IPS-18a (cell line): ENCODE data around the gene CSNK2A1.

Experiments
- H3K27ac ChIP-seq: one replicate; pipeline ENCODE4 v1.5.1; 2013; ENCODE audit warnings: low read length
- H3K27me3 ChIP-seq: one replicate; pipeline ENCODE4 v1.6.1; 2013; ENCODE audit warnings: mild to moderate bottlenecking, low read length; ENCODE audit not compliant: control insufficient read depth, insufficient read depth
- H3K36me3 ChIP-seq: one replicate; pipeline ENCODE4 v1.6.1; 2013; ENCODE audit warnings: low read depth, low read length; ENCODE audit not compliant: control insufficient read depth
- H3K4me1 ChIP-seq: one replicate; pipeline ENCODE4 v1.6.1; 2013; ENCODE audit warnings: low read depth, low read length; ENCODE audit not compliant: control insufficient read depth
- H3K4me3 ChIP-seq: one replicate; pipeline ENCODE4 v1.5.1; 2013; ENCODE audit warnings: low read length
- H3K9ac ChIP-seq: one replicate; pipeline ENCODE4 v1.6.1; 2013; ENCODE audit warnings: mild to moderate bottlenecking, low read length, moderate library complexity
- H3K9me3 ChIP-seq: one replicate; pipeline ENCODE4 v1.6.1; 2013; ENCODE audit warnings: low read depth, low read length; ENCODE audit not compliant: control insufficient read depth

The CSNK2A1 gene

DNA sequence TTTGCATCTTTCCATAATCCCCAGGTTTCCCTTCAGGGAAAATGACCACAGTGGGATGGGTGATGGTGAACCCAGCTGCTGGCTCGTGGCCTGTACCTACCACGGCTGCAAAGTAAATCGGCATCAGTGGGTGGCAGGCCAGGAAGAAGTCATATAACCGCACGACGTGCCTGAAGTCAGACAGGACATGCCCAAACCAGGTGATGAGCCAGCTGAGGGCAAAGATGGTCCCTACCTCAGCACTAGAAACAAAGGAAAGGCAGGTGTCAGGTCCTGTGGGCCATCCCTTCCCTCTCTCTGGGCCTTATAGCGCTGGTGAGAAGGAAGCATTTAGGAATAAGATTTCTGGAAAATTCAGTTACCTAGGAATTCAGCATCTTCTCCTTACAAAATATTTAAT, 103.4 kb downstream of the CSNK2A1 start:
- Histone ChIP-seq H3K9me3 (no peaks in the 10 kb centered on the region), H3K27ac (no peak overlapping the region), H3K27me3 (peaks cover 11% of the 10 kb centered on the region), H3K4me3 (no peak overlapping the region), H3K9ac (no peak overlapping the region), H3K4me1 (peaks cover 4% of the 10 kb centered on the region), H3K36me3 (peaks cover 58% of the 10 kb centered on the region)

DNA sequence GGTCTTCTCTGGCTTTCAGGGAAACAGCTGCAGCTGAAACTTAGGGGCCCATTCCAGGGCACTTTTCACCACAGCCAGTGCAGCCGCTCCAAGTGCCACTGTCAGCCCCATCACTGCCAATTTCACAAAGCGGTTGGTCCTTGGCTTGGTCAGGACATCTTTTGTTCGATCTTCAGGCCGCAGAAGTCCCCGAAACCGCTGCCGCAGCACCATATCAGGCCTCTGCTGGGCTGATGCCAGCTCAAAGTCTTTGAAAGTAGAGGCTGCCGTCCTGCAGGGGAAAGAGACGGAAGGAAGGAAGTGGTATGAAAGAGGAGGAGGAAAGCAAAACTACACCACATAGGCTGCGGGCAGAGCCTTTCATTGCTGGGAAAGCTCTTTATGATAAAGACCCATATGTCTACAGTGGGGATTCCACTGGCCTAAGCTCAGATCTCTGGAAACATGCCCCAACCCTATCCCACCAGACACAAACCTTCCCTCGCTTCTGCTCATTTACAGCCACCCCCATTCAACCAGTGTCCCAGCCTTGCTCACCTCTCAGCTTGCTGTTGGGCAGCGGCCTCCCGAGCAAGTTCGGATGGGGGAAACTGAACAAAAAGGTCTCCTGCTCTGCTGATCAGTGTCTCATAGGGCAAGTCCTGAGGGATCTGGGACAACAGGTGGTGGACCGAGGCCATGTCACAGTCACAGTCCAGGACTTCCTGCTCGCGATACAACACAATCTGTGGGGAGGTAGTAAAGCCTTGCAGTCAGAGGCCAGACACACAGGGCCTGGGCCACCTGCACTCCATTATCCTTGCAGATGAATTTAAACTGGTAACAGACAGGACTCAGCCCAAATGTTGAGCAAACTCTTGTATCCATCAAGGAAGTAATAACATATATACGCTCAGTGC, 104.8 kb downstream of the CSNK2A1 start:
- Histone ChIP-seq H3K9ac (no peak overlapping the region), H3K4me1 (peaks cover 9% of the 10 kb centered on the region), H3K27me3 (peaks cover 19% of the 10 kb centered on the region), H3K9me3 (no peaks in the 10 kb centered on the region), H3K27ac (no peak overlapping the region), H3K4me3 (no peak overlapping the region), H3K36me3 (peaks cover 51% of the 10 kb centered on the region)

DNA sequence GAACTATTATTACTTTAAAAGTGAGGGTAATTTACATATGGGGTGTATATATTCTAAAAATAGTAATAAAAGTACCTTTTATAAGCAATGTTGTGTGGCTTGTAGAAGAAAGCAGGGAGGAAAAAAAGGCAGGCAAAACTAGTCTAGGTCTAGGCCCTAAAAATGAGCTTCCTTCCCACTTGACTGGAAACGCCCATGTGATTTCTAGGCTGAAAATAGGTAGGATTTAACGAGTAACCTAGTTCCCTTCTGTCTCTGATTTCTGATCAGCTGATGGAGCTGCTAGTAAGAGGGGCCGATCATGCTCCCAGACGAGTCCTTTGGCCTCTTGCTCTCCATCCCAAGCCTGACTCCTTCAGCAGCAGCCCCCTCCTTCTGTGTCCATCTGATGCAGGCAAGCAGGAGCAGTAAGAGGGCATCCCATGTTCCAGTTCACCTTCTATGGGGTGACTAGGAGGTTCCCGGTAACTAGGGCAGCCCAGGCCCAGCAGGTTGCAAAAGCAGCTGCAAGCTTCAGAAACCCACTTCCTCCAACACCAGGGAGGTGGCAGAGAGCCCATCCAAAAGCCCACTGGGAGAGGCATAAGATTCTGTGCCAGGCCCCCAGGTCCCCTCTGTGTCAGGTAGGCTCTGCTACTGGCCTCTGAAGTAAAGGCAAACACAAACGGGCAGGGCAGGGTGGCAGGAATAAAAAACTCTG, 105.7 kb downstream of the CSNK2A1 start:
- Histone ChIP-seq H3K36me3 (peaks cover 51% of the 10 kb centered on the region), H3K27ac (no peak overlapping the region), H3K27me3 (peaks cover 19% of the 10 kb centered on the region), H3K4me3 (no peak overlapping the region), H3K9me3 (no peaks in the 10 kb centered on the region), H3K9ac (no peak overlapping the region), H3K4me1 (peaks cover 9% of the 10 kb centered on the region)

DNA sequence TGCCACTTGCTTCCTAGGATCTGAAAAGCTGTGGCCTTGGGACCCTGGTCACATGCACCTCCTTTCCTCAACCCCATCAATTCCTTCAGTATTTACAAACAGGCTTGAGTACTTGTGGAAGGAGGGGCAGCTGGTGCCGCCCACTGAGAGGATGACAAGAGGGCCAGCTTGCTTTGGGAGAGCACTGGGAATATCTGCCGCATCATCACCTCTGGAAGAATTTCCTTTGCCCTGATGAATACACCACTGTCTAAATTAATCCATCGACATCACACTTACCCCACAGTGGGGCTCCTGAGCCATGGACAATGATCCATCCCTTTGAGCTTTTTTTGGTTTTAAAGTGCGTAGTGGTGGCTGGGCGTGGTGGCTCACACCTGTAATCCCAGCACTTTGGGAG, 107.1 kb downstream of the CSNK2A1 start:
- Histone ChIP-seq H3K4me1 (peaks cover 9% of the 10 kb centered on the region), H3K4me3 (no peak overlapping the region), H3K27ac (no peak overlapping the region), H3K9me3 (no peaks in the 10 kb centered on the region), H3K36me3 (peaks cover 46% of the 10 kb centered on the region), H3K9ac (no peak overlapping the region), H3K27me3 (peaks cover 19% of the 10 kb centered on the region)

DNA sequence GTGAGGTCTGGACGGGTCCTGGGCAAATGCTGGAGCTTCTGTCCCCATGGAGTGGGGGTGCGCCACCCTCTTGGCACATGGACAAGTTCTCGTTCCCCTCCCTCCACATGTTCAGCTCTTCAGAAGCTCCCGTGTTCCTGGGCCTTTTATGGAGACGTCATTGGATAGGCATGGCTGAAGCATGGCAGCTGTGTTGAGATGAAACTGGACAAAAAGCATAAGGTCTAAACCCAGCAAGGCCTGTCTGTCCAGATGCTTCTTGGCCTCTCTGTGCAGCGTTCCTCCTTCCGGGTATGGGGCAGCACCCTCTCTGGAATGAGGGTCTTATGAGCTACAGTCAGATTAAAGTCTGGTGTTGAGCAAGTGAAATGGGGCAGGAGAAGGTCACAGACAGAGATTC, 108.0 kb downstream of the CSNK2A1 start:
- Histone ChIP-seq H3K27me3 (peaks cover 19% of the 10 kb centered on the region), H3K4me3 (no peak overlapping the region), H3K36me3 (peaks cover 42% of the 10 kb centered on the region), H3K9me3 (no peaks in the 10 kb centered on the region), H3K9ac (no peak overlapping the region), H3K4me1 (peaks cover 9% of the 10 kb centered on the region), H3K27ac (no peak overlapping the region)

DNA sequence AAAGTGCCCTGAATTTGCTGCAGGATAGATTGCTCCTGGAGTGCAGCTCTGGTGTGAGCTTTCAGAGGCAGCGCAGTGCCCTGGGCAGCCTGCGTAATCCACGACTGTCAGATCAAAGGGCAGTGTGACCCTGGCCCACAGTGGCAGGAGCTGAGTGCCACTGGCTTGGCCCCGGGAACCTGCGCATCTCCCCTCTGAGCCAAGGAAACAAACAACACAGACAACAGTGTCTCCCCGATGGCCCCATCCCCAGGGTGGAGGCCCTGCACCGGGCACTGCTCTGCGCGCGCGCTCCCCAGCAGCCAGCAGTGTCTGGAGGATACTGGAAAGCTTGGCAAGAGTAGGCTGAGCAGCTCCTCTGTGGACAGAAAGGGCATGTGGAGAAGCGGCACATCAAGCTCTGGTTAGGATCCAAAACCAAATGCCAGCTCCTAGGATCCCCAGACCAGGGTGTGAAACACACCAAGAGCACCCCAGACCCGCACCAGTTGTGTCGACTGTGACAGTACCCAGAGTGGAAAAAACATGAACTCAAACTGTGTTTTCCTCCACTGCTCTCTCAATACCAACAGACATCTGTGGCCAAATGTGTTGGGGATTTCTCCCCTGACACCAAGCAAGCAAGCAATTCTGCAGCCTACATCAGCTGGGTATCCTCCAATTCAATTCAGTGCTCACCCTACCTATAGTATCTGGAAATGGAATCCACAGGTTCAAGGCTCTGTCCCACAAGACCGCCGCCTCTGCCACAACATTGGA, 108.8 kb downstream of the CSNK2A1 start:
- H3K9me3 ChIP-seq: no peaks in the 10 kb centered on the region
- peaks cover 9% of the 10 kb centered on the region for H3K4me1 ChIP-seq
- H3K9ac ChIP-seq: no peak overlapping the region
- H3K27me3 ChIP-seq: peaks cover 19% of the 10 kb centered on the region
- no peak overlapping the region for H3K27ac ChIP-seq
- H3K36me3 ChIP-seq: peaks cover 41% of the 10 kb centered on the region
- peak overlapping the region; percentile 34 for H3K4me3 ChIP-seq

DNA sequence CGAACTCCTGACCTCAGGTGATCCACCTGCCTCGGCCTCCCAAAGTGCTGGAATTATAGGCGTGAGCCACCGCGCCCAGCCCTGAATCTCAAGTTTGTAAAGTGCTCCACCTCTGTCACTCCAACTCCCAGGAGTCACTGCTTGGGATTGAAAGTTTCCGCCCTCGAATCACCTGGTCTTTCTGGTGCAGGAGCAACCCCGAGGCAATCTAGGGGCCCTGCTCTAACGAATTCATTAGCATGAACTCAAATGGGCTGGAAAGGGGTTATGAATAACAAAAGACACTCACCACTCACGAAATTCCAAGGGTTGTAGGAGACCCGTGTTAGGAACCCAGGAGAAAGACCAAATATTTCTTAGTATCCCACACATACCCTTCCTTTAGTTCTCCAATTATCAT, 109.4 kb downstream of the CSNK2A1 start:
- no peaks in the 10 kb centered on the region for H3K9me3 ChIP-seq
- H3K4me1 ChIP-seq: peaks cover 9% of the 10 kb centered on the region
- peak overlapping the region; percentile 34 for H3K4me3 ChIP-seq
- H3K27me3 ChIP-seq: peaks cover 19% of the 10 kb centered on the region
- no peak overlapping the region for H3K9ac ChIP-seq
- no peak overlapping the region for H3K27ac ChIP-seq
- peaks cover 41% of the 10 kb centered on the region for H3K36me3 ChIP-seq

DNA sequence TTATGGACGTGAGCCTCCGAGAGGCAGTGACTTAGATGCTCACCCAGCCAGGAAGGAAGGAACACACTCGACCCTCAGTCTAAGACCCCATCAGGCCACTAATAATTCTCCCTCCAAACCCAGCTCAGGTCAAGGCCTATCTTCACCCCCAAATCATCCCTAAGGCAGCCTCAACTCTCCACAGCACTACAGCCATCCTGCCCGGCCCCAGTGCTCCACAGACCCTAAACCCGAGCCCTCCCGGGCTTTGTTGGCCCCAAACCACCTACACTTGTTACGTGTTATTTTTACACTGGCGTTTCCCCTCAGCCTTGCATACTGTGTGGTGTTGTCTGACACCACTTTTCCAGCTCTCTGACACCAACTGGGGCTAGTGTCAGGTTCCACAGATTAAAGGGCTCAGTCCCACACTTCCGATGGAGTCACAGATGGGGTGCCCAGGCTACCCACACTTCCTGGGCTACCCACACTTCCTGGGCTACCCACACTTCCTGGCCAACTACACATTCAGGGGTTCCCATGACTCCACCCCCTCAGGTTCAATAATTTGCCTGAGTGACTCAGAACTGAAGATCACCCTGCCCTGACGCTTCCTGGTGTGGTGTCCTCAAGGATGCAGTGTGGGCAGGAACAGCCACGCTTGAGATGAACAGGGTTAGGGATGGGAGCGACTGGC, 110.2 kb downstream of the CSNK2A1 start:
- H3K36me3 ChIP-seq: peaks cover 33% of the 10 kb centered on the region
- peaks cover 9% of the 10 kb centered on the region for H3K4me1 ChIP-seq
- H3K27me3 ChIP-seq: peaks cover 19% of the 10 kb centered on the region
- H3K4me3 ChIP-seq: no peak overlapping the region
- H3K27ac ChIP-seq: no peak overlapping the region
- H3K9me3 ChIP-seq: no peaks in the 10 kb centered on the region
- no peak overlapping the region for H3K9ac ChIP-seq

DNA sequence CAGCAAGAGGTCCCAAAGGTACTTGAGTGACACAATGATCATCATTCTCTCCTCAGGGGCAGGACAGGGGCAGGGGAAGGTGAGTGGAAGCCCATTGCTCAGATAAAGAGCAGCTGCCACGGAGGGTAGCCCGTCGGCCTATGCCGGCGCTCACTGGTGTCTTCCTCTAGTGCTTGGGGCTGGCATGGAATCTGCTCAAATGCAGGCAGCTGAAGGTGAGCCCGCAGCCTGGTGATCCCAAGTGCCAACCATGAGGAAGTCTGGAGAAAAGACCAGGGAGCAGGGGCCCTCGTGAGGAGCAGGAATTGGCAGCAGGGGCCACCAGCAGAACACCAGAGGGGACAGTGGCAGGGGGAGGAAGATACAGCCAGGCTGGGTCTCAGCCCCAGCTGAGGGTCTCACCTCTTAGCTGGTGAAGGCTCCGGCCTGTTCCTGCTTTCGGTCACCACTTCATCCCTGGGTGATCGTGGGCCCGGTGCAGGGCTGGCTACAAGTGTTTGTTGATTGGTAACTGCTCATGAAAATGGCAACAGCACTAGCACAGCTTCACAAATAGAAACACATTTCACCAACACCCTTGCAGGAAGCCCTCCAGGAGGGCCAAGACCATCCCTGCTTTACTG, 110.8 kb downstream of the CSNK2A1 start:
- Histone ChIP-seq H3K9ac (no peak overlapping the region), H3K27me3 (peaks cover 19% of the 10 kb centered on the region), H3K4me1 (peaks cover 9% of the 10 kb centered on the region), H3K27ac (no peak overlapping the region), H3K4me3 (no peak overlapping the region), H3K36me3 (peaks cover 27% of the 10 kb centered on the region), H3K9me3 (no peaks in the 10 kb centered on the region)

DNA sequence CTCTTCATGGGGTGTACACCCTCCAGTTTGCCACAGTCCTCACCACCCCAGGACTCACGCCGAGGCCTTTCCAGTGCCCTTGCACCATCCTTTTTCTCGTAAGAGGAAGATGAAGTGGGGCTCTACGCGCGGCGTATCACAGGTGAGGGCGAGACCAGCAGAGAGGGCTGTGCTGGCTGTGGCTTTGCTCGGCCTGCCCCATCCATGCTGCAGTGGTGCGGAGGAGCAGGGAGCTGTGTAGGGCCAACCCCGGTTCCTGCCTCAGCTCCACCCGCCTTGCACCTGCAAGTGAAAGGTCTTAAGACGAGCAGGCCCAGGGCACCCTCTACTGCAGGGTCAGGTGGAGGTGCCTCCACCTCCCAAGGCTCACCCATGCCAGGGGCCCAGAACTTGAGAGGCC, 111.4 kb downstream of the CSNK2A1 start:
- H3K27ac ChIP-seq: no peak overlapping the region
- H3K4me1 ChIP-seq: peaks cover 9% of the 10 kb centered on the region
- no peak overlapping the region for H3K9ac ChIP-seq
- H3K9me3 ChIP-seq: no peaks in the 10 kb centered on the region
- no peak overlapping the region for H3K4me3 ChIP-seq
- peaks cover 23% of the 10 kb centered on the region for H3K36me3 ChIP-seq
- H3K27me3 ChIP-seq: peaks cover 19% of the 10 kb centered on the region
